Body of pancreas (tissue), 4 donors: ENCODE data around the gene COL19A1.

ENCODE experiments used
- POLR2A ChIP-seq, 3 donors: fragments of 450-650 bp; IDR thresholded peaks; one replicate each; pipeline ENCODE4 v1.6.1; 2016; ENCODE audit warnings: antibody characterized with exemption in 3 of 3, mild to moderate bottlenecking in 2 of 3
- TF ChIP-seq, protein P1 (sequence below), 7 experiments: fragments of 450-650 bp in 4 of 7; fragments of 200-600 bp in 3 of 7; sonication (generic) in 3 of 7; IDR thresholded peaks; one replicate each; pipeline ENCODE4 v1.5.1; 2016 to 2019; ENCODE audit warnings: antibody characterized with exemption in 7 of 7

DNA sequence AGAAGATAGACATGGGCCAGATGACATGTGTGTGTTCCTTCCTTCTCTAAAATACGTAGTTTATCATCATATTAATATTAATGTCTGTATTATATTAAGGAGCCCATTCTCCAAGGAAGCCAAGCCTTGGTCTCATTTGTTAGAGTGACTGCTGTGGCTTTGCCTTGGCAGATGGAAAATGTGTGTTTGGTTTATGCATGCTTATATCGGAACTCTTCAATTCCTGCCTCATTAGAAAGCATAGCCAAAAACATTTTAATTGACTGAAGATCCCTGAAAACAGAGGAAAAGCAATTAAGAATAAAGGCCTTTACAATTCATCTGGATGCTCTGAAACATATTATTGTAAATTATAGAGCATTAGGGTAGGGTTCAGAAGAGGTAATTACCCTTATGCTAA is 330.2 kb downstream of the COL19A1 start:
- TF ChIP-seq, protein P1, sequence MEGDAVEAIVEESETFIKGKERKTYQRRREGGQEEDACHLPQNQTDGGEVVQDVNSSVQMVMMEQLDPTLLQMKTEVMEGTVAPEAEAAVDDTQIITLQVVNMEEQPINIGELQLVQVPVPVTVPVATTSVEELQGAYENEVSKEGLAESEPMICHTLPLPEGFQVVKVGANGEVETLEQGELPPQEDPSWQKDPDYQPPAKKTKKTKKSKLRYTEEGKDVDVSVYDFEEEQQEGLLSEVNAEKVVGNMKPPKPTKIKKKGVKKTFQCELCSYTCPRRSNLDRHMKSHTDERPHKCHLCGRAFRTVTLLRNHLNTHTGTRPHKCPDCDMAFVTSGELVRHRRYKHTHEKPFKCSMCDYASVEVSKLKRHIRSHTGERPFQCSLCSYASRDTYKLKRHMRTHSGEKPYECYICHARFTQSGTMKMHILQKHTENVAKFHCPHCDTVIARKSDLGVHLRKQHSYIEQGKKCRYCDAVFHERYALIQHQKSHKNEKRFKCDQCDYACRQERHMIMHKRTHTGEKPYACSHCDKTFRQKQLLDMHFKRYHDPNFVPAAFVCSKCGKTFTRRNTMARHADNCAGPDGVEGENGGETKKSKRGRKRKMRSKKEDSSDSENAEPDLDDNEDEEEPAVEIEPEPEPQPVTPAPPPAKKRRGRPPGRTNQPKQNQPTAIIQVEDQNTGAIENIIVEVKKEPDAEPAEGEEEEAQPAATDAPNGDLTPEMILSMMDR (IDR thresholded peaks at IDR 0.05): no peak
- TF ChIP-seq POLR2A (IDR thresholded peaks at IDR 0.05): no peak
